ENCODE results near the gene VPS39. TPM values are rescaled to one million over a fixed set of nuclear protein-coding genes. Genes with fewer than 3 reads are reported as not detected.

VPS39 gene
- total RNA-seq, 1 experiment from 2014 or later, result 55.2 TPM

GRCh38 chr15:42240823-42241222 lies 32.7 kb upstream of the VPS39 start:
- Histone ChIP-seq H3K36me3 (ENCODE audit: control insufficient read depth, insufficient read depth, low read length) (peaks cover 27% of the 10 kb centered on the region), H3K4me1 (ENCODE audit: control insufficient read depth, insufficient read depth, low read length) (no peaks in the 10 kb centered on the region), H3K27ac (ENCODE audit: low read length) (no peak overlapping the region), H3K27me3 (ENCODE audit: control insufficient read depth, insufficient read depth, low read length) (no peaks in the 10 kb centered on the region), H3K9me3 (ENCODE audit: control insufficient read depth, insufficient read depth, low read depth, low read length) (no peaks in the 10 kb centered on the region), H3K4me3 (ENCODE audit: low read depth in 2 of 2, low read length in 2 of 2) (no peak overlapping the region)
- in situ Hi-C loops (cut with HindIII; ENCODE audit: low pct_unique_long_range_greater_than_20kb, low sequenced_read_pairs) (no loop called here), intact Hi-C loops (cut with micrococcal nuclease; ENCODE audit: unreplicated experiment) (no loop called here)
- CTCF ChIA-PET, result no interaction called here
- BruUV-seq (replicated peaks), result no TSS peak
- no peak for TF ChIP-seq SIN3A (IDR thresholded peaks at IDR 0.05; ENCODE audit: borderline replicate concordance, insufficient read depth, low read depth, low read length)
- no peak for TF ChIP-seq REST (IDR thresholded peaks at IDR 0.05; ENCODE audit: insufficient read depth in 1 of 2, low read depth in 2 of 2, low read length in 1 of 2)
- TF ChIP-seq TCF7L2 (IDR thresholded peaks at IDR 0.05; ENCODE audit: low read depth, low read length), result no peak
- TF ChIP-seq POLR2AphosphoS5 (IDR thresholded peaks at IDR 0.05; ENCODE audit: low read depth, low read length), result no peak
- TF ChIP-seq CTCF (IDR thresholded peaks at IDR 0.05), result no peak
- no peak for ATAC-seq
- POLR2A ChIA-PET, result no interaction called here
- DNase-seq (ENCODE audit: low read depth, low spot score), result no peak

DNA sequence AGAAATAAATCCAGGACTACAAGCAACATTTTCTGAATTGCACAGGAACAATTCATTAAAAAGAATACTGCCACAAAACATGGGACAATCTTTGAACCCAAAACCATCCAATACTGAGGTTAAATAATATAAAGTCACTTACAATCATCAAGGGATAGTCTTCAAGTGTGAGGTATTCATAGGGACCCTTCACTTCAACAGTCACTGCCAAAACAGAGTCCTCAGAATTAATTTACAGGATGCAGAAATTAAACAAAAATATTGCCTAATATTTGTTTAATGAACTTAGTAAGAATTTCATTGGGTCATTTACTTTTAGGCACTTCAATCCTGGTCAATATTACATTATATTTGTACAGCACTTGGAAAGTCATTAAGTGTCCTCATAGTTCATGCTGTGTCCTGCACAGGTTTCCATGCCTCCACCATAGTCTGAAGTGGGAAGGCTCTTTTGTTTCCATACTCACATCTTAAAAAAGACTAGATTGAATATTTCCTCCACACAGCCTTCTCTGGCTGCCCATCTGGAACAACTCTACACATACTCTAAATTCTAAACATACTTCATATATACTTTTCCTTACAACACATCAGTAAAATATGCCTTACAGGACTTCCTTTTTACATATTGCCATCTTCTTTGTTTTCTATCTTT lies 31.6 kb upstream of the VPS39 start:
- intact Hi-C loops (cut with micrococcal nuclease; ENCODE audit: unreplicated experiment), result no loop called here
- Histone ChIP-seq H3K4me3 (ENCODE audit: low read depth in 2 of 2, low read length in 2 of 2) (no peak overlapping the region), H3K9me3 (ENCODE audit: control insufficient read depth, insufficient read depth, low read depth, low read length) (no peaks in the 10 kb centered on the region), H3K27ac (ENCODE audit: low read length) (no peak overlapping the region), H3K4me1 (ENCODE audit: control insufficient read depth, insufficient read depth, low read length) (no peaks in the 10 kb centered on the region), H3K27me3 (ENCODE audit: control insufficient read depth, insufficient read depth, low read length) (no peaks in the 10 kb centered on the region), H3K36me3 (ENCODE audit: control insufficient read depth, insufficient read depth, low read length) (peaks cover 32% of the 10 kb centered on the region)
- DNase-seq (ENCODE audit: low read depth, low spot score), result no peak
- no peak for ATAC-seq
- TSS peak; percentile 18 for BruUV-seq (replicated peaks)
- in situ Hi-C loops (cut with HindIII; ENCODE audit: low pct_unique_long_range_greater_than_20kb, low sequenced_read_pairs), result no loop called here
- POLR2A ChIA-PET, result no interaction called here
- CTCF ChIA-PET, result no interaction called here
- TF ChIP-seq POLR2AphosphoS5 (IDR thresholded peaks at IDR 0.05; ENCODE audit: low read depth, low read length), result no peak
- TF ChIP-seq TCF7L2 (IDR thresholded peaks at IDR 0.05; ENCODE audit: low read depth, low read length), result no peak
- TF ChIP-seq REST (IDR thresholded peaks at IDR 0.05; ENCODE audit: insufficient read depth in 1 of 2, low read depth in 2 of 2, low read length in 1 of 2), result no peak
- no peak for TF ChIP-seq CTCF (IDR thresholded peaks at IDR 0.05)
- no peak for TF ChIP-seq SIN3A (IDR thresholded peaks at IDR 0.05; ENCODE audit: borderline replicate concordance, insufficient read depth, low read depth, low read length)

Data from Panc1 (cell line).